Hepatocyte (in vitro differentiated cells): ENCODE data around the gene ABCC10.

Experiments used
- EZH2 ChIP-seq: fragments of 200-600 bp; sonication (generic); IDR thresholded peaks from 2 replicates; pipeline ENCODE4 v1.6.1; 2016; ENCODE audit warnings: antibody characterized with exemption, mild to moderate bottlenecking, borderline replicate concordance
- EZH2phosphoT487 ChIP-seq: fragments of 200-600 bp; sonication (generic); IDR thresholded peaks from one replicate; pipeline ENCODE4 v1.6.1; 2018; ENCODE audit warnings: antibody characterized with exemption, mild to moderate bottlenecking, low read depth, moderate library complexity; ENCODE audit not compliant: unreplicated experiment, severe bottlenecking
- TF ChIP-seq, protein P1 (sequence below): fragments of 200-600 bp; sonication (generic); IDR thresholded peaks from 2 replicates; pipeline ENCODE4 v1.5.1; 2016; ENCODE audit warnings: antibody characterized with exemption, mild to moderate bottlenecking; ENCODE audit not compliant: poor library complexity

DNA sequence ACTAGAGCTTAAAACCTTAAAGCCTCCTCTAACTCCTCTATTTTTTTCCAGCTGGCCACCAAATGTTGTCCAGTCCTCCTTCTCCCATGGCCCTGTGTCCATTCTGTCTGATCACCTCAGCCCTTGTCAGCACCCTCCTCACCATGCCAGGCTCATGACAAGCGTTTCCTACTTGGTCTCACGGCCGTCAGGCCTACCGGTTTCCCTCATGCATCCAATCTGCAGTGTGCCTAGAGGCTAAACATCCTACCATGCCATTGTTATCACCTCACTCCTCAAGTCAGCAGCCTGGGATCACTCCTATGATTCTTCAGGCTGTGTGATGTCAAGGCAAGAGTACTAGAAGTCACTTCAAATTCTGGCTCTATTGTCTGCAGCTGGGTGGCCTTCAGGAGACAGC lies 40.4 kb downstream of the ABCC10 start:
- TF ChIP-seq, protein P1, sequence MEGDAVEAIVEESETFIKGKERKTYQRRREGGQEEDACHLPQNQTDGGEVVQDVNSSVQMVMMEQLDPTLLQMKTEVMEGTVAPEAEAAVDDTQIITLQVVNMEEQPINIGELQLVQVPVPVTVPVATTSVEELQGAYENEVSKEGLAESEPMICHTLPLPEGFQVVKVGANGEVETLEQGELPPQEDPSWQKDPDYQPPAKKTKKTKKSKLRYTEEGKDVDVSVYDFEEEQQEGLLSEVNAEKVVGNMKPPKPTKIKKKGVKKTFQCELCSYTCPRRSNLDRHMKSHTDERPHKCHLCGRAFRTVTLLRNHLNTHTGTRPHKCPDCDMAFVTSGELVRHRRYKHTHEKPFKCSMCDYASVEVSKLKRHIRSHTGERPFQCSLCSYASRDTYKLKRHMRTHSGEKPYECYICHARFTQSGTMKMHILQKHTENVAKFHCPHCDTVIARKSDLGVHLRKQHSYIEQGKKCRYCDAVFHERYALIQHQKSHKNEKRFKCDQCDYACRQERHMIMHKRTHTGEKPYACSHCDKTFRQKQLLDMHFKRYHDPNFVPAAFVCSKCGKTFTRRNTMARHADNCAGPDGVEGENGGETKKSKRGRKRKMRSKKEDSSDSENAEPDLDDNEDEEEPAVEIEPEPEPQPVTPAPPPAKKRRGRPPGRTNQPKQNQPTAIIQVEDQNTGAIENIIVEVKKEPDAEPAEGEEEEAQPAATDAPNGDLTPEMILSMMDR = no peak
- TF ChIP-seq EZH2 = no peak
- no peak for TF ChIP-seq EZH2phosphoT487
